ENCODE results near the gene APOL6.
"Not testable (repeated sequence)": the region's sequence is repeated elsewhere in the genome, so short reads cannot be mapped to it uniquely, and the experiment has no call there.

Gene APOL6

GRCh38 chr22:35617137-35617755 lies 31.0 kb upstream of the APOL6 start, which contains the start of gene MB:
Gene MB (minus strand): TSS chr22:35617329. CDS start chr22:35617257, 72 bp downstream.
- no peak for DNase-seq (ENCODE audit: extremely low read depth in 1 of 2, low read depth in 1 of 2)

GRCh38 chr22:35618427-35619223 lies 29.6 kb upstream of the APOL6 start:
- no peak for DNase-seq (ENCODE audit: extremely low read depth in 1 of 2, low read depth in 1 of 2)

GRCh38 chr22:35619336-35620094 lies 28.7 kb upstream of the APOL6 start:
- DNase-seq (ENCODE audit: extremely low read depth in 1 of 2, low read depth in 1 of 2) = no peak

GRCh38 chr22:35620624-35621251 lies 27.5 kb upstream of the APOL6 start:
- no peak for DNase-seq (ENCODE audit: extremely low read depth in 1 of 2, low read depth in 1 of 2)

- DNase-seq (ENCODE audit: extremely low read depth in 1 of 2, low read depth in 1 of 2) = no peak
Observed at GRCh38 chr22:35621451-35621850, 26.8 kb upstream of the APOL6 start.

- DNase-seq (ENCODE audit: extremely low read depth in 1 of 2, low read depth in 1 of 2) = no peak
Observed at GRCh38 chr22:35622191-35622913, 25.9 kb upstream of the APOL6 start.

GRCh38 chr22:35623885-35624284 lies 24.4 kb upstream of the APOL6 start:
- not testable (repeated sequence) for DNase-seq (ENCODE audit: extremely low read depth in 1 of 2, low read depth in 1 of 2)

- no peak for DNase-seq (ENCODE audit: extremely low read depth in 1 of 2, low read depth in 1 of 2)
Observed at GRCh38 chr22:35624547-35624946, 23.7 kb upstream of the APOL6 start.

- DNase-seq (ENCODE audit: extremely low read depth in 1 of 2, low read depth in 1 of 2) = no peak
Observed at GRCh38 chr22:35625763-35626432, 22.3 kb upstream of the APOL6 start.

- DNase-seq (ENCODE audit: extremely low read depth in 1 of 2, low read depth in 1 of 2) = peak in 1 of 2 donors; percentile 59
Observed at GRCh38 chr22:35627267-35628041, 20.8 kb upstream of the APOL6 start.

GRCh38 chr22:35628732-35629131 lies 19.5 kb upstream of the APOL6 start:
- DNase-seq (ENCODE audit: extremely low read depth in 1 of 2, low read depth in 1 of 2) = no peak

- peak; percentile 53 for DNase-seq (ENCODE audit: extremely low read depth in 1 of 2, low read depth in 1 of 2)
Observed at GRCh38 chr22:35629406-35630216, 18.6 kb upstream of the APOL6 start.

- no peak for DNase-seq (ENCODE audit: extremely low read depth in 1 of 2, low read depth in 1 of 2)
Observed at GRCh38 chr22:35630387-35630793, 17.9 kb upstream of the APOL6 start.

GRCh38 chr22:35630891-35631290 lies 17.4 kb upstream of the APOL6 start:
- no peak for DNase-seq (ENCODE audit: extremely low read depth in 1 of 2, low read depth in 1 of 2)

GRCh38 chr22:35631597-35631996 lies 16.6 kb upstream of the APOL6 start:
- peak in 1 of 2 donors; percentile 32 for DNase-seq (ENCODE audit: extremely low read depth in 1 of 2, low read depth in 1 of 2)

GRCh38 chr22:35632935-35633334 lies 15.3 kb upstream of the APOL6 start:
- no peak for DNase-seq (ENCODE audit: extremely low read depth in 1 of 2, low read depth in 1 of 2)

GRCh38 chr22:35633520-35633919 lies 14.7 kb upstream of the APOL6 start:
- DNase-seq (ENCODE audit: extremely low read depth in 1 of 2, low read depth in 1 of 2) = no peak

GRCh38 chr22:35634015-35634414 lies 14.2 kb upstream of the APOL6 start:
- no peak for DNase-seq (ENCODE audit: extremely low read depth in 1 of 2, low read depth in 1 of 2)
